HUES6 (cell line): Measurements from ENCODE around the gene COQ2.
A peak's percentile ranks its signal among the peaks of the same experiment; 100 is the strongest.
"Not testable (repeated sequence)": the region's sequence is repeated elsewhere in the genome, so short reads cannot be mapped to it uniquely, and the experiment has no call there.

Experiments
- H3K27ac ChIP-seq: 2 replicates; pipeline ENCODE4 v1.7.0; 2013; ENCODE audit warnings: low read depth, mild to moderate bottlenecking, low read length, inconsistent platforms
- H3K27me3 ChIP-seq: 2 replicates; pipeline ENCODE4 v1.6.1; 2013; ENCODE audit warnings: low read length; ENCODE audit not compliant: control insufficient read depth, insufficient read depth
- H3K36me3 ChIP-seq: 2 replicates; pipeline ENCODE4 v1.6.1; 2013; ENCODE audit warnings: low read length; ENCODE audit not compliant: control insufficient read depth, insufficient read depth
- H3K4me1 ChIP-seq: 2 replicates; pipeline ENCODE4 v1.6.1; 2013; ENCODE audit warnings: low read length; ENCODE audit not compliant: control insufficient read depth, insufficient read depth
- H3K4me3 ChIP-seq: 2 replicates; pipeline ENCODE4 v1.5.1; 2013; ENCODE audit warnings: low read depth, low read length
- H3K9ac ChIP-seq: one replicate; pipeline ENCODE4 v1.6.1; 2013; ENCODE audit warnings: mild to moderate bottlenecking, low read length
- H3K9me3 ChIP-seq: 2 replicates; pipeline ENCODE4 v1.6.1; 2013; ENCODE audit warnings: low read depth, low read length; ENCODE audit not compliant: control insufficient read depth, insufficient read depth

The COQ2 gene

DNA sequence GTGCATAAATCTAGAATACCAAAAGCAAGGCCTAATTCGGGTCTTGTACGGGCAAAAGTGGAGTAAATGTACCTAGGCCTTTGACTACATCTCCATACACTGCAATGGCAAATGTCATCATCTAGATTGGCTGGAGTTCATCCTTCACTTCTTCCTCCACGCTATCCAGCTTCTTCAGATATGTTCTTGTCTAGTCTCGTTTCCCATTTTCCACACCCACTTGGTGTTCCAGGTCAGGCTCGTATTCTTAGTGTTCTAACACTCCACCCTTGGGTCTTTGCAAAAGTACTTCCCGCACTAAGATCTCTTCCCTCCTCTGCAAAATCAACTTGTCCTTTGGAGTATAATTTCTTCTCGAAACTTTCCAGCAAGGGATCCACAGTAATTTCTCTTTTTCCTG, 1.4 kb downstream of the COQ2 start:
- H3K27ac ChIP-seq, result no peak overlapping the region
- H3K36me3 ChIP-seq, result peaks cover 6% of the 10 kb centered on the region
- peaks cover 12% of the 10 kb centered on the region for H3K27me3 ChIP-seq
- peaks cover 4% of the 10 kb centered on the region; the same call in 1 of the 2 replicates for H3K4me1 ChIP-seq
- no peak overlapping the region for H3K9ac ChIP-seq
- no peaks in the 10 kb centered on the region for H3K9me3 ChIP-seq
- H3K4me3 ChIP-seq, result peak overlapping the region; percentile 77

DNA sequence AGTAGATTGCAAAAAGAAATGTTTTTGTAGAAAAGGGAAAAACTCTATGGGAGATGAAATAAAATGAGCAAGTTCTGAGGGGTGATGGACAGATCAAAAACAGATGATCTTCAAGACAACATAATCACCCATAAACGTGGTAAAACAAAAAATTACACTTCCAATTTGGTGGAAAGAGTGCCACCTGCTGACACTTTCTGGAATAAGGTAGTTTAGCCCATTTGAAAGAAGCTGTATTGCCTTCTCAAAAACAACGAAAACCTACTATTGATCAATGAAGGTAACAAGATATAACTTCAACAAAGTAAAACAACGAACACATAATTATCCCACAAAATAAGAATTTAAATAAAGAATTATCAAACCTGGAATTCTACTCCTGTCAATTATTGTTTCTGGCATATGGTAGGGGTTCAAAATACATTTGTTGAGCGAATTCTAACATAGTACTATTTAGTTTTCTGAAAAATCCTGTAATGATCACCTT, 2.5 kb downstream of the COQ2 start:
- Histone ChIP-seq H3K4me1 (peaks cover 4% of the 10 kb centered on the region; the same call in 1 of the 2 replicates), H3K4me3 (no peak overlapping the region), H3K9me3 (no peaks in the 10 kb centered on the region), H3K27ac (no peak overlapping the region), H3K36me3 (peaks cover 7% of the 10 kb centered on the region), H3K27me3 (peaks cover 12% of the 10 kb centered on the region), H3K9ac (no peak overlapping the region)

DNA sequence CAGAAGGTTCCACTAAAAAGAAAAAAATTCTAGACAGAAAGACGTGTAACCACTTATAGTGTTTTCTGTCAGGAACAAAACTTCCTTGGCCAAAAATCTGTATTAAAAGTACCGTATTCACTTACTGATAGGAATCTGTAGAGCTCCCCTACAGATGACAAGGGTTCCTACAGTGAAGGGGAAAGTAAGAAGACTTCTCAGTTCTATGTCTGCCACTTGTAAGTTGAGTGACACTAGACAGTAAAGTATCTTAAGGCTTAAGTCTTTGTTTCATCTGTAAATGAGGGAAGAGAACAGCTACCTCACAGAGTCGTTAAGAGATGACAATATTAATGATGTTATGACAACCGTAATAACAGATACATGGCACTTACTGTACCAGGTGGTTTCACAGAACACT, 3.3 kb downstream of the COQ2 start:
- no peaks in the 10 kb centered on the region for H3K9me3 ChIP-seq
- H3K4me3 ChIP-seq, result no peak overlapping the region
- H3K27me3 ChIP-seq, result peaks cover 12% of the 10 kb centered on the region
- peaks cover 4% of the 10 kb centered on the region; the same call in 1 of the 2 replicates for H3K4me1 ChIP-seq
- H3K36me3 ChIP-seq, result peaks cover 7% of the 10 kb centered on the region
- no peak overlapping the region for H3K27ac ChIP-seq
- H3K9ac ChIP-seq, result no peak overlapping the region

DNA sequence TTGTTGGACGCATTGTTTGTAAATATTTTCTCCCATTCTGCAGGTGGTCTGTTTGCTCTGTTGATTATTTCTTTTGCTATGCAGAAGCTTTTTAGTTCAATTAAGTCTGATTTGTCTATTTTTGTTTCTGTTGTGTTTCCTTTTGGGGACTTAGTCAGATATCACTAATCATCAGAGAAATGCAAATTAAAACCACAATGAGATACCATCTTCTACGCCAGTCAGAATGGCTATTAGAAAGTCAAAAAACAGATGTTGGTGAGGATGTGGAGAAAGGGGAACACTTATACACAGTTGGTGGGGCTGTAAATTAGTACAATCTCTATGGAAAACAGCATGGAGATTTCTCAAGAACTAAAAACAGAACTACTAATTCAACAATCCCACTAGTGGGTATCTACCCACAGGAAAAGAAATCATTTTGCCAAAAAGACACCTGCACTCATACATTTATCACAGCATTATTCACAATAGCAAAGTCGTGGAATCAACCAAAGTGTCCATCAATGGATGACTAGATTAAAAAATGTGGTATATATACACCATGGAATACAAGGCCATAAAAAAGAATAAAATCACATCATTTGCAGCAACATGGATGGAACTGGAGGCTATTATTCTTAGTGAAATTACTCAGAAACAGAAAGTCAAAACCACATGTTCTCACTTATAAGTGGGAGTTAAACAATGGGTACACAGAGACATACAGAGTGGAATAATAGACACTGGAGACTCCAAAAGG, 8.1 kb downstream of the COQ2 start:
- H3K9me3 ChIP-seq, result no peaks in the 10 kb centered on the region
- H3K9ac ChIP-seq, result no peak overlapping the region
- no peak overlapping the region for H3K27ac ChIP-seq
- no peaks in the 10 kb centered on the region for H3K27me3 ChIP-seq
- H3K4me1 ChIP-seq, result no peaks in the 10 kb centered on the region
- H3K4me3 ChIP-seq, result no peak overlapping the region
- peaks cover 23% of the 10 kb centered on the region for H3K36me3 ChIP-seq

DNA sequence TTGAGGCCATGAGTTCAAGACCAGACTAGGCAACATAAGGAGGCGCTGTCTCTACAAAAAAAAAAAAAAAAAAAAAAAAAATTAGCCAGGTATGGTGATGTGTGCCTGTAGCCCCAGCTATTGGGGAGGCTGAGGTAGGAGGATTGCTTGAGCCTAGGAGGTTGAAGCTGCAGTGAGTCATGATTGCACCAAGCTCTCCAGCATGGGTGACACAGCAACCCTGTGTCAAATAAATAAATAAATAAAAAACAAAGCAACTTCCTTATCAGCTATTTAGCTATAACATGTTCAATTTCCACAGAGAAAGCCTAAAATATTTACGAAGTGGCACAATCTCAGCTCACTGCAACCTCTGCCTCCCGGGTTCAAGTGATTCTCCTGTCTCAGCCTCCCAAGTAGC, 10.7 kb downstream of the COQ2 start:
- H3K27me3 ChIP-seq, H3K4me3 ChIP-seq, H3K27ac ChIP-seq, H3K9me3 ChIP-seq, H3K4me1 ChIP-seq, H3K9ac ChIP-seq: not testable (repeated sequence)
- H3K36me3 ChIP-seq, result peaks cover 40% of the 10 kb centered on the region

DNA sequence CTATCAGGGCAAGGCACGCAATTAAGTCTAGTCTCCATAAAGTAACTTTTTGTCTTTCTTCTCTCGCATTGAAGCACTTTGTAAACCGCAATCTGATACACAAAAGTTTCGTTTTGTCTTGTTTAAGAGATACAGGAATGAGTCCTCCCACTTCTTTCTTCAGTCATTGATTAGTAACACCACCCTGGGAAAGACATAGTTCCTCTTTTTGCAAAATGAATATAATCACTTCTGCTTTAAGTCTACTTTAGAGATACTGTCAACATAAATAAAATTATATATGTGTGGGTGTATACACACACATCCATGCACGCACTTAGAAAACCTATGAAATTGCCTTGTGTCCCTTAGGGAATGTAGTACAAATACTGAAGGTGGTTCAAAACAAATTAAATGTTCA, 11.7 kb downstream of the COQ2 start:
- H3K4me3 ChIP-seq, result no peak overlapping the region
- H3K9me3 ChIP-seq, result no peaks in the 10 kb centered on the region
- H3K36me3 ChIP-seq, result peaks cover 42% of the 10 kb centered on the region
- H3K27me3 ChIP-seq, result no peaks in the 10 kb centered on the region
- no peaks in the 10 kb centered on the region for H3K4me1 ChIP-seq
- no peak overlapping the region for H3K27ac ChIP-seq
- H3K9ac ChIP-seq, result no peak overlapping the region

DNA sequence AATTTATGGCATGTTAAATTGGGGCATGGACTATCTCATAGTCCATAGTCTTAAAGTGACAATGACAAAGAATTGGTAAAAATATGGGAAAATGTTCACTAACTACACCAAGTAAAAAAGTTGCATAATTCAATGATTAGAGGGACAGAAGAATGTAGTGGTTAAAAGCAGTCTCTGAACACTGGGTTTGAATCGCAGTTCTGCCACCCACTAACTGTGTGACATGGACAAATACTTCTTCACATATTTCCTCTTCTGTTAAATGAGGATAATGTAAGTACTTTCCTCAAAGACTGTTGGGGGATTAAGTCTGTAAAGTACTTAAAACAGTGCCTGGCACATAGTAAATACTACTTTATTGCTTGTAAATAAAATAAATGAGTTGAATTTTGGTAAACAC, 15.3 kb downstream of the COQ2 start:
- Histone ChIP-seq H3K27me3 (no peaks in the 10 kb centered on the region), H3K4me3 (no peak overlapping the region), H3K4me1 (no peaks in the 10 kb centered on the region), H3K9ac (no peak overlapping the region), H3K36me3 (peaks cover 59% of the 10 kb centered on the region), H3K27ac (no peak overlapping the region), H3K9me3 (no peaks in the 10 kb centered on the region)

DNA sequence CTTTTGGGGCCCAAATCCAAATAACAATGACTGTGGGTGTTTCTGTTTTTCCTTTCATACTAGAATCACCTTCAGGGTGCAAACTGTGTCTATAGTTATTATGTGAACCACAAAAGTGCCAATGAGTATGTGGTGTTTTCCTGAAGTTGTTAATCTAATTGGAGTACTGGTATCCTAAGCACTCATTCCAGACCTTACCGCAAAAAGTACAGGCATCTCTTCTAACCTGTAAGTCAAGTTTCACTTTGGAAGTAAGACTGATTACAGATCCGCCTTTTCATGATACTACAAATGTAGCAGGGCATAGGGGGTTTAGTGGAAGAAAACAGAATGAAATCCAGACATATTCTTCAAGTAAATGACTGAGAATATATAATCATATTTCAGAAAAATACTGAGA, 16.1 kb downstream of the COQ2 start:
- Histone ChIP-seq H3K27ac (no peak overlapping the region), H3K27me3 (no peaks in the 10 kb centered on the region), H3K9me3 (no peaks in the 10 kb centered on the region), H3K4me1 (no peaks in the 10 kb centered on the region), H3K4me3 (no peak overlapping the region), H3K9ac (no peak overlapping the region), H3K36me3 (peaks cover 59% of the 10 kb centered on the region)

DNA sequence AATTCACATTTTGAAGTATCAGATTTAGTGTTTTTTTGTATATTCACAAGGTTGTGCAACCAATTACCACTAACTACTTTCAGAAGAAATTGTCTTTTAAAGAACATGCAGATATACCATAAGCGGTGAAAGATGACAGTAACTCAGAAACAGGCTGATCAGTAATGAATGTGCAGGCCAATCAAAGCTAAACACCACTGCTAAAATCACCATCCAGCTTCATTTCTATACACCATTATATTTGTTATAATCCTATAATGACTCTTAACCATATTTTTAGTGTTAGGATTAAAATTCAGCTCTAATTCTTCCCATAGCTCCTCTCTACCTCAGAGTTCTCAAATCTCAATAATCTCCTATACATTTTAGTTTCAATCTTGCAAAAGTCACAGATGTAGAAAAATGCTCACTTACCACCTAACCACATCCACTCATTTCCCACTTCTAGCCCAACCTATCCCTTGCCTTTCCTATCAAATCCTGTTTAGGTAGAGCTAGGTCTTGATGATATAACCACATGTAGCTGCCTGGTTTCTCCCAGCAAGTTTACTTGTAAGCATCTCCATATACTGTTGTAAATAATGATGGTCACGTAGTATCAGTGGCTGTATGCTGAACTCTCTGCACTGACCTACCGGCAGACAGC, 16.6 kb downstream of the COQ2 start:
- Histone ChIP-seq H3K27me3 (no peaks in the 10 kb centered on the region), H3K9ac (no peak overlapping the region), H3K4me1 (no peaks in the 10 kb centered on the region), H3K4me3 (no peak overlapping the region), H3K9me3 (no peaks in the 10 kb centered on the region), H3K27ac (no peak overlapping the region), H3K36me3 (peaks cover 58% of the 10 kb centered on the region)

DNA sequence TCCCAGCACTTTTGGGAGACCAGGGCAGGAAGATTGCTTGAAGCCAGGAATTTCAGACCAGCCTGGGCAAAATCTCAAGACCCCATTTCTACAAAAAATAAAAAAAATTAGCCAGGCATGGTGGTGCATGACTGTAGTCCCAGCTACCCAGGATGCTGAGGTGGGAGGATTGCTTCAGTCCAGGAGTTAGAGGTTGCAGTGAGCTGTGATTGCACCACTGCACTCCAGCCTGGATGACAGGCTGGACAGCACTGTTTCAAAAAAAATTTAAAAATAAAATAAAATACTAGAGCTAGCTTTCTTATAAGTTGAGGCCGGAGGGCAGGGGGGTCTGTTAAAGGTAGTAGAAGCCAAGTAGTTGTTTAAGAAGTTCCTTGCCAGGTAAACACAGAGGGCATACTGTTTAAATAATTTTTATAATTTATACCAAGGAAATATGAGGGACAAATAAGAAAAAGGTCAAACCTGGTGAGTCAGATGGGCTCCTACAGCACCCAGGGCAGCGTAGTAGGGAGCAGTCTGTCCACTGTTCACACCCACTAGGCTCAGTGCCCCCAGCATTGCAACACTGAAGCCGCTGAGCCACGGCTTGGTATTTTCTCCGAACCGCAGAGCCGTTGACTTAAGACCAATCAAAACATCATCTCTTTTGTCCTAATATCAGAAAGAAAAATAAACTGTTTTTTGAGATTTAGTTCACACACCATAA, 17.3 kb downstream of the COQ2 start:
- Histone ChIP-seq H3K9me3 (no peaks in the 10 kb centered on the region), H3K9ac (no peak overlapping the region), H3K27me3 (no peaks in the 10 kb centered on the region), H3K4me3 (no peak overlapping the region), H3K27ac (no peak overlapping the region), H3K36me3 (peaks cover 54% of the 10 kb centered on the region), H3K4me1 (no peaks in the 10 kb centered on the region)

DNA sequence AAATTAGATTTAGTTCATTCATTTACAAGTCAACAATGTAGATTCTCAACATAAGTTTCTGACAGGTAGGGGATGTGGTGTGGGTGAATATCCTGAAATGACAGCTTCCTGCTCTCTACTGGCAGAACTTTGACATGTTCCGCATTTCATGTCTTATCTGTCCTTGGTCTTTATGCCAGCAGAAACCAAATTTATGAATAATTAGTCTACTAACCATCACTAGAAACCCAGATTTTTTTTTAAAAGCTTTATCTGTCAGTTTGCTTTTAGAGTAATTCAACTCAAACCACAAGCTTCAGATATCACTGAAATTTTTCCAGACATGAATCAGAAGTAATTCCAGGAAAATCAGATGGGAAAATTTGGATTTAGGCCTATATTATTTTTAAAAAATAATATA, 17.9 kb downstream of the COQ2 start:
- H3K36me3 ChIP-seq, result peaks cover 55% of the 10 kb centered on the region
- no peaks in the 10 kb centered on the region for H3K27me3 ChIP-seq

More for the DNA sequence above, 17.9 kb downstream of the COQ2 start:
- Histone ChIP-seq H3K27ac (no peak overlapping the region), H3K9me3 (no peaks in the 10 kb centered on the region), H3K4me3 (no peak overlapping the region), H3K9ac (no peak overlapping the region), H3K4me1 (no peaks in the 10 kb centered on the region)
